GM21526 (cell line): ENCODE data around the gene PRSS50.
"Not testable (repeated sequence)": the region's sequence is repeated elsewhere in the genome, so short reads cannot be mapped to it uniquely, and the experiment has no call there.

ENCODE experiments used
- ATAC-seq: cut with Tn5 transposase; IDR thresholded peaks from one replicate; pipeline ENCODE4 v1.9.1; 2021; ENCODE audit warnings: moderate library complexity; ENCODE audit not compliant: unreplicated experiment, low FRiP score

PRSS50 gene

DNA sequence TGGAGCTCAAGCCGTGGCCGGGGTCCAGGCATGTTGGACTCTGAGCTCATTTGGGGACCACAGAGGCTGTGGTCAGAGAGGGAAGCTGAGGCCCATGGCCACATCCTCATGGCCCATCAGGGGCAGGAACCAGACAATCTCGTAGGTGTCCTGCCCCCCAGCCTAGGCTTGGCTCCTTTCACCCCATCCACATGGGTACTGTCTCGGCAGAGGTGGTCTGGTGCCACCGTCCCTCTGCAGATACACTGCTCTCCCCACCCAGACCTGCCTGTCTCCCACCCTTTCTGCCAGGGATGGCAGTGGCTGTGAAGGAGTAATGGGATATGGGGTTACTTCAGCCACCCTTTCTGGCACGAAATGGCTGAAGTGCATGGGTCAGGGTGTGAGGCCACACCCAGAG, 7.9 kb downstream of the PRSS50 start:
- no peak for ATAC-seq

DNA sequence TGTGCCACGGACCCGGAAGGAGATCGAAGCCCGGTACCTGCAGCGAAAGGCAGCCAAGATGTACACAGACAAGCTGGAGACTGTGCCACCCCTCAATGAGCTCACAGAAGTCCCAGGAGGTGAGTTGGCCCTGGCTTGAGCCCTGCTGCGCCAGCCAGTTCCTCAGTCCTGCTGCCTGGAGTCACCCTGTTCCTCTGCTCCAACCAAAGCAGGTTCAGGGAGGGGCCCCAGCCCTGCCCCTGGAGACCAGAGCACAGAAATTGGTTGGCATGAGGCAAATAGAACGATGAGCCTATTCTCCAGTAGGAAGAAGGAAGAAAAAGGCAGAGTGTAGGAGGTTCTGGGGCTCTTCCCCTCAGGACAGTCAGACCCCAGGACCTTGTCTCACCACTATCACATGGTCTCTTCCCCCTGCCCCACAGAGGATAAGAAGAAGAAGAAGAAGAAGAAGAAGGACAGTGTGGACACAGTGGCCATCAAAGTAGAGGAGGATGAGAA, 8.5 kb downstream of the PRSS50 start:
- ATAC-seq, result no peak

DNA sequence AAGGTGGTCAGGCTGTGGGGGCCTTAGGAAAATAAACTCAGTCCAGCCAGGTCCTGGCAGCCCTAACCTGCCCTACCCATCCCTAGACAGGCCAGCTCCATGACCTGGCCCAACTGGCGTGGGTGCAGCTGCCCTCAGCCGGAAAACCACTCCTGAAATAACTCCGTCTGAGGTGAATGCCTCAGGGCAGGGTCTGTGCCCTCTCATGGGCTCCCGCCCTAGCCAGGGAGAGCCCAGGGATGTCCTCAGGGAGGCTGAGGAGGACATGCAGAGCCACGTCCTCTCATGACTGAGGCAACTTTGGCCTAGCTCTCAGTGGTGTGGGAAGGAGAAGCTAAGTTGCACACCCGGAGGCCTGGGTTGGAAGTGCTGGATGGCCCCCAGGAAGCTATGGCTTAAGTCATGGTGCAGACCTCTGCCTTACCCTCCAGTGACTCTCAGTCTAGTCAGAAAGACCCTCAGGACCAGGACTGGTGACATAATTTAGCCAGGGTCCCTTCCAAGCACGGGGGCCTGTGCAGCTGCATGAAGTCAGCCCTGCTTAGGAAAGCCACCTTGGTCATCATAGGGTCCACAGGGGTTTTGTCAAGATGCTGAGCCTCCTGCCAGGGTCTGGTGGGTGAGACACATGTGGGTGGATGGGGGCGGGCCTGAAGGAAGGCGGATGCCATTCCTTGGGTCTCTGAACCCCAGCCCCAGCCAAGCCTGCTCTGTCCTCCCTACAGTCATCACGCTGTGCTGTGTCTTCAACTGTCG, 9.1 kb downstream of the PRSS50 start:
- no peak for ATAC-seq

DNA sequence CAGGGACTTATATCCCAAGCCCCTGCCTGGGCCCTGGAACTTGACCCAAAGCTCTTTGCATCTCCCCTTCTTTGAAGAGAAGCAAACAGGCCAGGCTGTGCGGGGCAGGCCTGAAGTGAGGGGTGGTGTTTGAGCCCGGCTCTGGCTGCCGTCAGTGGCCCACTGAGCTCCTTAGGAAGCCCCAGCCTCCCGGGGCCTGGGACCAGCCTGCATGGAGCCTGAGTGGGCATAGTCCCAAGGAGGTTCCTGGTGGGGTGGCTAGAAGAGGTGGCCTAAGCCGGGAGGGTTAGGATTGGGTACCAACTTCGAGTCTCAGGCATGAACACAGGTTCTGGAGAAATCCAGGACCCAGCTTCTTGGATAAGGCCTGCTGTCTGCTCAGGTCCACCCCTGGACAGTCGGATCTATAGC, 10.1 kb downstream of the PRSS50 start:
- ATAC-seq, result no peak

DNA sequence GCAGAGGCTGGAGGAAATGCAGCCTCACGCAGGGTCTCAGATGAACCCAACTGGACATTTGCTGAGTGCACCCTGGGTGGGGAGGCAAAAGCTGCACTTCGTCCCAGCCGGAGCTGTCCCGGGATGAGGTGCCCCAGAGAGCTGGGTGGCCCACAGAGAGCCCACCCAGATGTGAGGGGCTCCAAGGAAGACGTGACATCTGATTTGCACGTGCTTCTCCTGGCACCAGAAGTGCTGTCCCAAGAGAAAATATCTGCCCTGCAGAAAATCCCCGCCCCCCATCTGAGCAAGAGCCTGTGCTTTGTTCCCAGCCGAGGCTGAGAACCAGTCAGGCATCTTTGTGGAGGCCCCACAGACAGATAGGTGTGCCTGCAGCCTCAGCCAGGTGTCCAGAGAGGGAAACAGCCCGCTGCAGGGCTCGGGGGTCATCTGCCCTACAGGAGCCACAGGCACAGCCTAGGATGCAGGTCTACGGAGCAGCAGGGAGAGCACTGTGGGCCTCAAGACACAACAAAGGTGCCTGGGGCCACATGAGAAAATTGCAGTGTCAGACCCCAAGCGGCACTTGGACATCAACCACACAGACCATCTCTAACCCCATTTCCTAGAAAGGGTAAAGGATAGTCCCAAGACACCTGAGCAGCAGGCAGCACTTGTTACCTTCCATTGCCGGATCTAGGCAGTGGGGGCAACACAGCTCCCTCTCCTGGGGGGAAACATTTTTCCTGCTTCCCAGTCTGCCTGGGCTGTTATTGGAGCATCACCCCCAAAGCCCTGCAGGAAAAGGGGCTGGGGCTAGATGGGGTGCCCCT, 10.7 kb downstream of the PRSS50 start:
- ATAC-seq, result no peak

DNA sequence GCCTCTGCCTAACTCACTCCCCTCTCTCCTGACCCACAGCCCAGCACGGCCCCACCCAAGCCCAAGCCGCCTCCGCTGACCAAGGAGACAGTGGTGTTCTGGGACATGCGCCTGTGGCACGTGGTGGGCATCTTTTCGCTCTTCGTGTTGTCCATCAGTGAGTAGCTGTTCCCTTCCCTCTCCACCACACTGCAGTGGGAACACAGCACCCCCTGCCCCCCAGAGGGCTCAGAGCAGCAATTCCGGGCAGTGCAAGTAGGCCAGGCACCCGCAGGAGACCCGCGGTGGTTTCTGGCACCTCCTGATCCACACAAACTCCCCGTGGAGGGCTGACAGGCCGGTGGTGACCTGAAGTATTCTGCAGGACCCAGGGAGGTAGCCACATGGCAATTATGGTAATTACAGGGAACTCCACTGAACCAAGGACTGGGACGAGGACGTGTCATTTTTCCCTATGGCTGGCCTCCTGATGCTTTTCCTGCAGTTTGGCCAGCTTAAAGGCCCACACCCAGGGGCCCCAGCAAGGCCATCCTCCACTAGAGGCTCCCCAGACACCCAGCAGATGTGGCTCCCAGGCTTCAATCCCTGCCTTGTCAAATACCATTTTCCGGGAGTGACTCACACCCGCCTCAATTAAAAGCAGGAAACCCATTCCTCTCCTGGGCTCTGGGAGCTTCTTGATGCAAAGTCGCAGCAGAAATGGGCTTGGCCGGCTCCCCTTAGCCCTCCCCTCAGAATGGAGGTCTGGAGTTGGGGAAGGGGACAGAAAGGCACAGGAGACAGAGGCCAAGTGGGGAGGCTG, 11.7 kb downstream of the PRSS50 start:
- no peak for ATAC-seq

DNA sequence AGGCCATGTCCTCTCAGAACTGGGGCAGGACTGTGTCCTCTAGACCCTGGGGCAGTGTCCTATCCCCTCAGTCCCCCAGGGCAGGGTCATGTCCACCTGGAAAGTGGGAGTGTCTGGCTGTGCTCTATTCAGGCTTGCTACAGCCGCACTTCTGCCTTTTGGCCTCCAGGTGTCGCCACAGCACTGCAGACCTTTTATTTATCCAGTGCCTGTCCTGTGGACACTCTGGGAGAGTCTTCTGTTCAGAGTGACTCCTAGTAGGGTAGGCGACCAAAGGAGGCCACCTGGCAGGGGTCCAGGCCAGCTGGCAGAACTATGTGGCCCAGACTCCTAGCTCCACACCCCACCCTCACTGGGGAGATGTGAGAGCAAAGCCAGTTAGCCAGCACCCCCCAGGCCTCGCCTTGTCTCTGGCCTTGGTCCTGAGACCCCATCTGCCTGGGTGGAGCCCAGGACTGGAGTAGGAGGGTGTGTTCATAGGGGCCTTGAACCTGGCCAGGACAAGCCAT, 12.6 kb downstream of the PRSS50 start:
- no peak for ATAC-seq

DNA sequence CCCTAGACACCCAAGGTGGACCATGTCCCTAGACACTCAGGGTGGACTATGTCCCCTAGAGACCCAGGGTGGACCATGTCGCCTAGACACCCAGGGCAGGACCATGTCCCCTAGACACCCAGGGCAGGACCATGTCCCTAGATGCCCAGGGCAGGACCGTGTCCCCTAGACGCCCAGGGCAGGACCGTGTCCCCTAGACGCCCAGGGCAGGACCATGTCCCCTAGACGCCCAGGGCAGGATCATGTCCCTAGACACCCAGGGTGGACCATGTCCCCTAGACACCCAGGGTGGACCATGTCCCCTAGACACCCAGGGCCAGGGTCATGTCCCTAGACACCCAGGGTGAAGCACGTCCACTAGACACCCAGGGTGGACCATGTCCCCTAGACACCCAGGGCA, 13.3 kb downstream of the PRSS50 start:
- not testable (repeated sequence) for ATAC-seq

DNA sequence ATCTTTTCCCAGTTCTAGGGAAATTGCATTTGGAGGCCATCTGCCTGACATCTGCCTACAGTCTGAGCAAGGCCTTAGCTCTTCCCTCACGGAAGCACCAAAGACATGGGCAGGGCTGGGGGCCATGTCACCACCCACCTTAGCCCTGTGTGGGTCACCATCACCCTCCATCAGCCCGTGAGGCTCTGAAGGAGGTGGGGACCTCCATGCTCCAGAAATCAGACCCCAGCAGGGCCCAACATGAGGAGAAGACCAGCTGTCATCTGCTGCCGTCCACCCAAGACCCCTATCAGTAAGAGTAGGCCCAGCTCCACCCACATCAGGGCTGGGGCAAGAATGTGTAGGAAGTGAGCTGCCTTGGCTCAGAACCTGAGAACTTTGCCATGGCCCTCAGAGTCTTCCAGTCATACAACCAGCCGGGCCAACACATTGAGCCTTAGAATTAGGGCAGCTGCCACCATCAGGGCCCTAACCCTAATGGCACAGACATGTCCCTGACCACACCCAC, 14.6 kb downstream of the PRSS50 start:
- no peak for ATAC-seq

DNA sequence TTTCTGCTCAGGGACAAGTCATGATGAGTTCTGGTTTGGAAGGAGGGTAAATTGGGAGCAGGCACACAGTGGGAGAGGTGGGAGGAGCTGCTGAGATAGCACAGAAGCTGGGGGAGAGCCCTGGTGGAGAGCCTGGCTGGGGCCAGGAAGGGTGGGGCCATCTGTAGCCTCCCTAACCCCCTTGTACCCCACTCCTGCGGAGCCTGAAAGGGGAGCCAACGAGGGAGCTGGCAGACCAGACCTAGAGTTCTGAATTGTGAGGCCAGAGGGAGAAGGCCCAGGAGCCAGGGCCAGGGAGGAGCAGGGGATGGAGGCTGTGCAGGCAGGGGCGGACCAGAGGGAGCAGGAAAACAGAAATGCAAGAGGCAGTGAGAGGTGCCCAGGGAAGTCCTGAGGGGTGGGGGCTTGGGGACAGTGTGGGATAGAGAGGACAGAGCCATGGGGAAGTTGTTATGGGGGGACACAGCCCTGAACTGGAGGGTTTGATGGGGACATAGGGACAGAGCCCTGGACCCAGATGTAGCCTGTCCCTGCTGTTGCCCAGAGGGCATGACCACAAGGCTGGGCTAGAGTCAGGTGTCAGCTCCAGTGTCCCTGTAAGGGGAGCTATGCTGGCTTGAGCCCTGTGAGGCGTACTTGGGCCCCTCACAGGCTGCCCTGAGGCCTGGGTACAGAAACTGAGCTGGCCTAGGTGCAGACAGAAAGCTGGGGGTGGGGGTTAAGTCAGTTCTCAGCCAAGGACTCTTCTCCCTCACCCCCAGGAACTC, 15.2 kb downstream of the PRSS50 start:
- ATAC-seq, result no peak

DNA sequence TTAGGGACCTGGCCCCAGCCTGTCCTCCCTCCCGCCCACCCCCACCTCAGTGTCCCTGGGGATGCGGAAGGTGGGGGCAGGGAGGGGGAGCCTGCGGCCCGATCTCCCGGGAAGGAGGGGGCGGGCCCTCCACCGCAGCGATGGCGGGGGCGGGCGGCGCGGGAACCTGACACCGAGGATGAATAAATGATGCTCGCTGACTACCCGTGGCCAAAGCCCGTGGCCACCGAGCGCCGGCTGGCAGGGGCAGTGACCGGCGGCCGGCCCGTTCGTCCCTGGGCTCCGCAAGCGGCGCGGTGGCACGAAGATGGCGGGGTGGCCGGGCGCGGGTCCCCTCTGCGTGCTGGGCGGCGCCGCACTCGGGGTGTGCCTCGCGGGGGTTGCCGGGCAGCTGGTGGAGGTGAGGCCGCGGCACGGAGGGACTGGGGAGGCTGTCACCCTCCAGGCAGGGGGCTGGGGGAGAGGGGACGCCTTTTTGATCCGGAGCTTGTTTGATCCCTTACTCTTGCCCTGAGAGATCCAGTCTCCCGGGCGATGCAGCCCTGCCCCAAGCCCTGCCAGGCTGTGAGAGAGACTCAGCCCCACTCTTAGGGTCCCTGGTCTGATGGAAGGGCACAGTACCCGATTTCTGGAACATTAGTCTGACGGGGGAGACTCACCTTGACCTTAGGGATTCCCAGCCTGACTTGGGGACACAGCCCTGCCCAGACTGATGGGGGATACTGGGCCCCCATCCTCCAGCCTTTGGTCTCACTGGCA, 16.3 kb downstream of the PRSS50 start, which contains the start of gene TMIE:
TMIE (plus strand) TSS at position 212 of the 759 bp plus-strand sequence; CDS start at position 308, 96 bp downstream.
- ATAC-seq, result no peak

DNA sequence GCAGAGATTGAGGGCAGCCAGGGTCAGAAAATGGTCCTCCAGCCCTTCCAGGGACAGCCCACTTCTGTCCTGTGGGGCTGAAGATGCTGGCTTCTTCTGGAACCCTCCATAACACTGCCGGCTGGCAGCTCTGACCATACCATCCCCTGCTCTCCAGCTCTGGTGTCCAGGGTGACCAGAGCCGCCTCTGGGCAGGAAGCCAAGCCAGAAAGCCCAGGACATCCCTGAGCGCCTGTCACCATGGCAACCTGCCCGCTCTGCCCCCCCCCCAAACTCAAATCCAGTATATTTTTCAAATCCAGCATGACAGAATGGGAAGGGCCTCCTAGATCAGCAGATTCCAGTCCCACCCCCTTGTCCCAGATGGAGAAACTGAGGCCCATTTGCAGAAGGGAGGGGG, 16.9 kb downstream of the PRSS50 start:
- no peak for ATAC-seq

DNA sequence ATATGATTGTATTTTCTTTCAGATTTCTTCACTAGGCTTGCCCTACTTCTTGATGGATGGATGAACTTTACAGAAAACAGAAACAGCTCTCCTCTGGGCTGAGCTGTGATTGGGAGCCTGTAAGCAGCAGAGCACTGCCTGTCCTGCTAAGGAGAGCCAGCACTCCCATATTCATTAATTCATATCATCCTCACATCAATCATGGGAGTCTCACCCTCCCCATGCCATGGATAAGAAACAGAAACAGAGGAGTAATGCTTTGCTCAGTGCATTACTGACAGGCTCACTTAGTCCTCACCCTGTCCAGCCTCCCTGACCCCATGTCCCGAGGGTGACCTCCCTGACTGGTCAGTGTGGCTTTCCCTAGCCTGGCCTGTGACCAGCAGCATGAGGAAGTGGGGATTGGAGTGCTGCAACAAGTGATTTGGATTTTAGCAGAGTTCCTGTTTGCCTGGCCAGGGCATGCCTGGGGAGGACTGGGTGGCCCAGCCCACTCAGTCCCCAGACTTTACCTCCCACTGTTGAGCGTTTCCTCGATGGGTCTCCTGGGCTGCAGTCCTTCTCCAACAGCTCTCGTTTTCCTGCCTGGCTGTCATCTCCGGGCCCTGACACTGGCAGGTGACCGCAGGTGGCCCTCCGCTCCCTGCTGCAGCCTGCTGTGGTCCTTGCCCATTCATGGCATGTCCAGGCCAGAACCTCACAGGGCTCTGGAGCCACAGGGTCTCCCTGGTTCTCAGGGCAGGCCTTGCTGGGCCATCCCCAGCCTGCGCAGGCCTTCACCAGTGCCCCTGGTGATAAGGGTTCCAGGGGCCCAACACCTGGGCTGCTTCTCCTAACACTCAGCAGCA, 17.8 kb downstream of the PRSS50 start:
- ATAC-seq, result no peak

DNA sequence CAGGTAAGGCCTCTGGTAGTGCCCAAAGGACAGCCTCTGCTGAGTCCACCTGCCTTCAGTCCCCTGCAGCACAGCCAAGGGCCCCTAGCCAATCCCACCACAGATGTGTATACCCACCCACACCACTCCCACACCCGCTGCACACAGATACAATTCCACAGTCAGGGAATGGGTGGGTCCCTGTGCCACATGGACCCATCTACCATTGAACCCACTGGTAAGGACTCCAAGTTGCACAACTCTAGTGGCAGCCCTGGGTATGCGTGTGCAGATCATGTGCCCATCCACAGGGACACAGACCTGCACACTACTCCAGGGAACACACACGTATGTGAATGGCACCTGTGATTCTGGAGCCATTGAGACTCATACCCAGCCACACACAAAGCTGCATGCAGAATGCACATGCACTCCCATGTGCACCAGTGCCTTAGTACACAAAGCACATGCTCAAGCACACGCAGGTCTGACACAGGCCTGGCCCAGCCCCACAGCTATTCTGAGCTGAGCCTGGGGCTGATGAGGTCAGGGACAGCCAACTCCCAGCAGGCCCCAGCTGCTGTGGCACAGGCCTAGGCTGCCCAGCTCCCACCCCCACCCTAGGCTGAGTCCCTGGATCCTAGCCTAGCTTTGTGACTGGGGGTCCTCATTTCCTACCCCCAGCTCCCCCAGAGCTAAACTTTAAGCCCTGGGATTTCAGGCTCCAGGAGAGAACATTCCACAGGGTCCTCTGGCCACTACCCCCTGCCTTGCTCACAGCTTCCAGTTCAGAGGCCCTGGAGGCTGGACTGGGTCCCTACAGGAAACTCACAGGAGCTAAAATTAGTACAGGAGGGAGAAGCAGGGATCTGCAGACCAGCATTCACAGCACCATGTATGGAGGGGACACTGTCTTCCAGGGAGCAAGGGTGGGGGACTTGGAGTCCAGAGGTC, 21.4 kb downstream of the PRSS50 start:
- no peak for ATAC-seq

DNA sequence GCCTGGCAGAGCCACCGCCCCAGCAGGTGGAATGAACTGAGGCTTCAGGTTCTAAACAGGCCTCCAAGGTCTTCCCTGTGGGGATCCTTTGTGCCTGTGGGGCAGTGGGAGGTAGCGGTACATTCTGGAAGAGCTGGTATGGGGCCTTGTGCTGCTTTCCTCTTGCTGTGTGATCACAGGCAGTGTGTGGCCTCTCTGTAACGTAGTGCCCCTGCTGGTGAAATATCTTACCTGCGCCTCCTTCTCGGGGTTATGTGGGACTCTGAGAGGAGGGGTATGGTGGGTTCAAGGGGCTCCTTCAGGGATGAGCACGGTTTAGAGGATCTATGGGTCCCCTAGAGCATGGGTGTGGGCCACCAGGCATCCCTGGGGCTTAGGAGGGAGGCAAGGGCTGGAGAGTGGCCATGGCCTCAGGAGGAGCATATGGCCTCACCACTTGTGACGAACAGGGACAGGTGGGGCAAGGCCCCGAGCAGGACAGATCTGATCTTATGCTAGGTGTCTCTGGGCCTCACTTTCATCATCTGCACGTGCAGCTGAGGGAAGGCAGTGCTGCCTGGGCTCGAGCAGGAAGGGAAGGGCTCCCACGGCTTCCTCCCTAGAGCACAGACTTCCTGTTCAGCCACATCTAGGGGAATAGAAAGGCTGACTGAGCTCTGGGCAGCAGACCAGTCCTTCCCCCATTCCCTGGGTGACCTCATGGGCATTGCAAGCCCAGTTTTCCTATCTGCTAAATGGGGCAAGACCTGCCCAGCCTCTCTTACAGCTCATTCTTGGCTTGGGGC, 22.3 kb downstream of the PRSS50 start:
- no peak for ATAC-seq

DNA sequence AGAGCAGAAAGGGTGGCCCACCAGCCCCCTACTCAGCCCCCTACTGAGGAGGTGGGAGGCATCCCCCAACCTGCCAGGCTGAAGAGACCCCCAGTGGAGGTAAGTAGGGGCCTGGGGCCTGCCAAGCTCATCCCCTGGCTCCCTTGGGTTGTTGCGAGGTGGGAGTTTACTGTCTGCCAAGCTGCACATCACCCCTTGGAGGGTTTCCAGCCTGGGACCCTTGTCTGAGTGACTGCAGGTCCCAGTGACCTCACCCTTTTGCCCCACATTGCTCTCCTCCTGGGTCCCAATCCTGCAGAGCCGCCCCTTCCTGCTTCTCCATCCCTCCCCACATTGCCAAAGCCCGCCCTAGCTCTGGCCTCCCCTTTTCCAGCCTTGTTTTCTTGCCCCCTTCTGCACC, 23.1 kb downstream of the PRSS50 start:
- no peak for ATAC-seq
